Endothelial cell of umbilical vein (primary cell): Measurements from ENCODE around the gene TREX2.

Source experiments
- CTCF ChIP-seq, 2 donors: IDR thresholded peaks; 1 replicate in 1 of 2; 2 replicates in 1 of 2; pipeline ENCODE4 v1.5.1; 2011; ENCODE audit warnings: low read length in 2 of 2, mild to moderate bottlenecking in 2 of 2, moderate library complexity in 2 of 2, control low read depth in 1 of 2, inconsistent platforms in 1 of 2, low read depth in 1 of 2; ENCODE audit not compliant: insufficient read depth in 1 of 2; ENCODE audit errors: extremely low read depth in 1 of 2
- EZH2 ChIP-seq: IDR thresholded peaks from 2 replicates; pipeline ENCODE4 v1.6.1; 2012; ENCODE audit warnings: borderline replicate concordance, low read depth, mild to moderate bottlenecking, moderate library complexity, low read length, inconsistent platforms; ENCODE audit not compliant: severe bottlenecking
- FOS ChIP-seq: IDR thresholded peaks from 2 replicates; pipeline ENCODE4 v1.6.1; 2011; ENCODE audit warnings: mild to moderate bottlenecking, low read length, moderate library complexity, borderline replicate concordance; ENCODE audit not compliant: insufficient read depth
- GATA2 ChIP-seq: IDR thresholded peaks from 2 replicates; pipeline ENCODE4 v1.7.0; 2011; ENCODE audit warnings: low read depth, mild to moderate bottlenecking, moderate library complexity, mixed read lengths, low read length; ENCODE audit not compliant: insufficient read length, insufficient read depth
- JUN ChIP-seq: IDR thresholded peaks from 2 replicates; pipeline ENCODE4 v1.6.1; 2011; ENCODE audit warnings: borderline replicate concordance, low read depth; ENCODE audit not compliant: insufficient read length, insufficient read depth
- MYC ChIP-seq: IDR thresholded peaks from one replicate; pipeline ENCODE4 v1.6.1; 2011; ENCODE audit warnings: mild to moderate bottlenecking, low read depth, low read length
- POLR2A ChIP-seq: IDR thresholded peaks from 2 replicates; pipeline ENCODE4 v1.6.1; 2012; ENCODE audit warnings: low read depth, mild to moderate bottlenecking, control low read depth, low read length
- POLR2AphosphoS5 ChIP-seq: IDR thresholded peaks from 2 replicates; pipeline ENCODE4 v1.6.1; 2012; ENCODE audit warnings: low read depth, mild to moderate bottlenecking, control low read depth, low read length, moderate library complexity; ENCODE audit not compliant: insufficient read depth
- TF ChIP-seq, protein P1 (sequence below): IDR thresholded peaks from 2 replicates; pipeline ENCODE4 v1.6.1; 2011; ENCODE audit not compliant: insufficient read depth, insufficient read length

GRCh38 chrX:153406903-153407302 lies 39.0 kb downstream of the TREX2 start:
- no peak for TF ChIP-seq EZH2
- TF ChIP-seq CTCF (IDR thresholded peaks at IDR 0.05; ENCODE audit: extremely low read depth in 1 of 2, insufficient read depth in 1 of 2, low read depth in 1 of 2, low read length in 2 of 2): no peak
- TF ChIP-seq JUN: no peak
- TF ChIP-seq, protein P1, sequence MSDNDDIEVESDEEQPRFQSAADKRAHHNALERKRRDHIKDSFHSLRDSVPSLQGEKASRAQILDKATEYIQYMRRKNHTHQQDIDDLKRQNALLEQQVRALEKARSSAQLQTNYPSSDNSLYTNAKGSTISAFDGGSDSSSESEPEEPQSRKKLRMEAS: no peak
- no peak for TF ChIP-seq FOS
- TF ChIP-seq POLR2AphosphoS5: no peak
- no peak for TF ChIP-seq POLR2A
- no peak for TF ChIP-seq GATA2
- no peak for TF ChIP-seq MYC
